ENCODE measurements around the gene ABO.
"Not testable (repeated sequence)": the region's sequence is repeated elsewhere in the genome, so short reads cannot be mapped to it uniquely, and the experiment has no call there.

The ABO gene

DNA sequence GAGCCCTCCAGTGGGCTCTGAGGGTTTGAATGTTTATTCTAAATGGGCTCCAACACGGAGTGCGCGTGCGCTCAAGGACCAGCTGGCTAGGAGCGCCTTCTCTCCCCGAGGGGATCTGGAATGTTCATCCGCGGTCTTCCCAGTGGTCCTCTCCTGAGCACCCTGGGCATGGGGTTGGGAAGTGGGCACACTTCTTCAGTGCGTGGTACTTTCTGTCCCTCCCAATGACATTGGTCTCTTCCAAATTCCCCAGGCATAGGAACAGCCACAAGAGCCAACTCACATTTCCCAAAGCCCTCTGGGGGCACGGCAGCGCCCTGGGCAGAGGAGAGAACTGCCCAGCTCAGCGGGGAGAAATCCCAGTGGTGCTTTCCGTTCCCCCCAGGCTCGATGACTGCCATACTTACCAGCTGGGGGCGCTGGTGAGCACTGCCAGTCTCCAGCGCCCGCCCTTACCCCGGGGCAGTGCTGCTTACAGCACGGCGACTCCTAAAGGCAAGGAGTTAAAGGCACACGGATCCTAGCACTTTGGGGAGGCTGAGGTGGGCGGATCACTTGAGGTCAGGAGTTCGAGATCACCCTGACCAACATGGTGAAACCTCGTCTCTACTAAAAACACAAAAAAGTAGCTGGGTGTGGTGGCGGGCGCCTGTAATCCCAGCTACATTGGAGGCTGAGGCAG lies 36.0 kb downstream of the ABO start:
- peak; percentile 50 for DNase-seq

DNA sequence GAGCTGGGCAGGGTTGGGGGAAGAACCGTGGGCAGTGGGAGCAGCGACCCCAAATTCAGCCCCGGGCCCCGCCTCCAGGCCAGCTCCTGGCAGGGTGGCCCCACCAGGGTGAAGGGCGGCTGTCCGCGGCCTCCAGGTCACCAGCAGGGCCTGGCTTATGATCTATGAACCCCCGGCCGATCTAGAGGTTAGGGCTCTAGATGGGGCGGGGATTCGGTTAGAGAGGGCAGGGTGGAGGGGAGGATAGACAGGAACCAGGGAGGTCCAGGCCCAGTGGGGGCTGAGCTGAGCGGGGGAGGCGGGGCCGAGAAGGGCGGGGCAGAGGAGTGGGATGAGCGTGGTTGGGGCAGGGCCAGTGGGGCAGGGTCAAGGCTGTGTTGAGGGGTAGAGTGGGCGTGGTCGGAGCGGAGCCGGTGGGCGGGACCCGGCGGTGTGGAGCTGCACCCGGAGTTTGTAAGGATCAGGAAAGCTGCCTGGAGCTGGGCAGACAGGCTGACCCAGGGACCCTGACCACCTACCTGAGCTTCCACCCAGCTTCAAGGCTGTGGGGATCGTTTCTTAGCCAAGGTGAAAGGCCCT lies 36.6 kb downstream of the ABO start:
- DNase-seq = peak; percentile 6

DNA sequence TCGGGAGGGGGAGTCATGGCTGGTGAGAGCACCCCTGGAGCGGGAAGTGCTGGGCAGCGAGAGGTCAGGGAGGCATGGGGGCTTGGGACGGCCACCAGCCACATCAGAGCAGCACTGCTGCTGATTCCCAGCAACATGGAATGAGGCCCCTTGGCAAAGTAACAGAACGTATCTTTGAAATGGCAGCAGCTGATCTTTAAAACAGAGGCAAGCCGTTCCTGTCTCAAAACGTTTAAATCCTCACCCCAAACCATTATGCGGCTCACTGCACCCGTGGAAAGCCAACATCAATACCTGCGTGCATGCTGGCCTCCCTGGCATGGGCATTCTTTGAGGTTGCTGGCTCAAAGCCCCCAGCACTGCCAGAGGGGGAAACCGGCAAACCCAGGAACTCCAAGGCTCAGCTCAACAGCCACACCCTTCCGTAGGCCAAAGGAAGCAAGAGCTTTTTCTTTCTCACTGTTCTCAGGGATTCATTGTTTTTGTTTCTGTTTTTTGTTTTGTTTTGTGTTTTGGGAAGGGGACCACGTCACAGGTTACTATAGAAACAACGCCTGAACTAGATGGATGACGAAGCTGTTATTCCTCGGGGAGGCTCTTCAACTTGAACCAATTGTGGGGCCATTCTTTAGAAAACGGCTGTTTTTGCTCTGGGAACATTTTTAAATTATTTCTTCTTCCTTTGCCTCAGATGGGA lies 37.8 kb downstream of the ABO start:
- DNase-seq = no peak

DNA sequence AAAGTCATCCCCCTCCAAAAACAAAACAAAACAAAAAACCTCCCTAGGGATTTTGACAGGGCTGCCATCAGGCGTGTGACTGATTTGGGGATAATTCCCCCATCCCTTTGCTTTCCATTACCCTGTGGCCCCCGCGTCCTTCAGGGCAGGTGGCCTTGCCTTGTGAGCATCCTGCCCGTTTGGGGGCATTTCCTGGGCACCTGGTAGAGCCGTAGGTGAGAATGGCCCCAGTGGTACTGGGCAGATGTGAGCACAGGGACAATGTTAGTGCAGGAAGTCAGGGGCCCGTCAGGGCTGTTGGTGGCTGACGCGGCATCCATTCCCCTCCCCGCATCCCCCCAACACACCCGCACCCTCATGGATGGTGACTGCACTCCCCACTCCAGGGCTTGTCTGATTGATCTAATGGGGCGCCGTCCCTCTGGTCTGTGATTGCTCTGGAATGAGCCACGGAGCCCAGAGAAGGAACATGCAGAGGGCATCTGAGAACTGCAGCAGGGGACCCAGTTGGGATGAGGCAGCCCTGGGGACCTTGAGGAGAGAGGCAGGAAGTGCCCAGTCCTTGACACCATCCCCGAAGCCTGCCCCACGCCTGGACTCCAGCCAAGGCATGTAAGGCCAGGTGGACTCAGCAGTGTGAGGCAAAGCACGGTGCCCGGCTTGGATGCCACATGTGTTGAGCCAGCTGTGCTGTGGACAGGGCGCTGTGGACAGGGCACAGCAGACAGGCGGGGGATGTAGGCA lies 38.5 kb downstream of the ABO start:
- not testable (repeated sequence) for DNase-seq

DNA sequence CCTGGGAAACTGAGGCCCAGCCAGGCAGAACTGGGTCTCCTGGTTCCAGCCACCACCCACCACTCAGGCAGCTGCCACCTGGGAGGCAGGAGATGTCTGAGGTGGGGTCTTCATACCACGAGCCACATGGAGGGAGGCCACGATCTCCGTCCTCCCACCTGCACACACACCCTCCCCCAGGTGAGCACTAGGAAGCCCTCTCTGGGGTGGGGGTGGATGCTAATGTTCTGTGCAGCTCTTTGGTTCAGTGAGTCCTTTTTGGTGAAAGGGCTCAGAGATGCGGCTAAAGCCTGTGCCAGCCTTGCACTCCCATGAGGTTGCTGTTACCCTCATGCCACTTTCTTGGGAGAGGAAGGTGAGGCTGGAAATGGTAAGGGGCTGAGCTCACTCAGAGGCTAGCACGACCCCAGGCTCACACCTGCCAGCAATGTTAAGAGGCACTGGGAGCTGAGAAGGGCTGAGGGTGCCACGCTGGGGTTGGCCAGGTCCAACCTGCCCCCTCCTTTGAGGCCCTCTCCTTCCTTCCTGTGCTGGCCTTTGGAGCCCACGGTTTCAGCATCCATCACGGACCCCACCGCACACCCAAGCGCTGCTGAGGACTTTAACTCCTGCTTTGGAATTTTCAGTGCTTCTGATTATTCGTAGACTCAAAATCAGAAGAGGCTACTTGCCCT lies 39.3 kb downstream of the ABO start:
- DNase-seq = no peak

DNA sequence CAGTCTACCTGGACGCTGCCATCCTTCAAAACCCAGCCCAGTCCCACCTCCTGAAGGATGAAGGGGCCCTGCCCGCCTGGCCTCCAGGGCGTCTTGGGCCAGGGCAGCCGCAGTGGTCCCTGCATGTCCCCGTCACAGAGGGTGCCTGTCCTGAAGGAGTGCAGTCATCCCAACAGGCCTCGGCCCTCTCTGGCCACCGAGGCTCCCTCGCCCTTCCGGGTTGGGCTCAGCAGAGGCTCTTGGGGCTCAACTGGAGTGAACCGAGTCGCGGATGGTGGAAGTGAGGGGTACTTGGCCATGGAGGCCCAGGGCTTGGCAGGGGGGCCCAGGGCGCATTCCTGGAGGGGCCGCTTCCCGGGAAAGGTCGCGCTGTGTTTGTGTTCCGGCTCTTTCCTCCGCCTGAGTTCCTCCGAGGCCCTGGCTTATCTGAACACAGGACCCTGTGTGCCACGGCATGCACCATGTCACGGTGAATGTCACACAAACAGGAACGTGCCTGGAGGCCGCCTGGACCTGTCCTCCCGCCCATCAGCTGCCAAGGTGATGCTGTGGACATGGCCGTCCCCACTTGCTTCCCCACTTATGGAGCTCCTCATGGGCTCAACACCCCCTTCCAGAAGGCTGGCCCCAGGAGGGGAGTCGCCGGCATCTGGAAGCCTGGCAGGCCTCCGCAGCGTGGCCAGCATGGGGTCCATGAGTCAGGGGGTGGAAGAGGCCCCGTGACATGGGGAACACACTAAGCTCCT lies 40.3 kb downstream of the ABO start:
- DNase-seq = no peak

DNA sequence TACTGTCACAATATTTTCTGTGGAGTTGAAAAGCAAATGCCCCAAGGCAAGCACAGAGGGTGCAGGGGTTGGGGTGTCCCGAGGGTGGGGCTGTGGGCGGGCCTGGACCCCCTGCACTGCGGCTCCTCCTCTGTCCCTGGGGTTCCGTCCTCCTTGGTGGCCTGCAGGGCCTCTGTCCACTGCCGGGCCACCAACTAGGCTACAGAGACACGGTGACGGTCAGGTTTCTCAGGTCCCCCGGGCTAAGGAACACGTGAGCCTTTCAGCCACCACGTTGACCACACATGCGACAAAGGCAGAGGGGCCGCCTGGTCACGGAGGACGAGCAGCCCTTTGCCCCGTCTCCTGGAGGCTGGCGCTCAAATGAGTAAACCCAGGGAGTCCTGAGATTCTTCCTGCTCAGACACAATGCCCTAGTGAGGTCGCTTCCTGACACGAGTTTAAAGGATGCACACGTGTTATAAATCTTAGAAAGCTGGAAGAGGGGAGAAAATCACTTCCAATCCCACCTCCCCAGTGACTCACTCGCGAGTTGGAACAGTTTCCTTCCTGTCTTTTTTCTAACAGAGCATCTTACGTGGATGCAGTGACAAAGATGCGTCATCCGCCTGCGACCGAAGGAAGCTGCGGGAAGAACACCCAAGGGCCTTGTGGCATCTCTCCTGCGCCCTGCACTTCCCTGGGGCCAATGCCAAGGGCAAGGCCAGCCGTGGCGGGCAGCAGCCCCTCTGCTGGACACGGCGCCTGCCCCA lies 41.1 kb downstream of the ABO start:
- DNase-seq = no peak

DNA sequence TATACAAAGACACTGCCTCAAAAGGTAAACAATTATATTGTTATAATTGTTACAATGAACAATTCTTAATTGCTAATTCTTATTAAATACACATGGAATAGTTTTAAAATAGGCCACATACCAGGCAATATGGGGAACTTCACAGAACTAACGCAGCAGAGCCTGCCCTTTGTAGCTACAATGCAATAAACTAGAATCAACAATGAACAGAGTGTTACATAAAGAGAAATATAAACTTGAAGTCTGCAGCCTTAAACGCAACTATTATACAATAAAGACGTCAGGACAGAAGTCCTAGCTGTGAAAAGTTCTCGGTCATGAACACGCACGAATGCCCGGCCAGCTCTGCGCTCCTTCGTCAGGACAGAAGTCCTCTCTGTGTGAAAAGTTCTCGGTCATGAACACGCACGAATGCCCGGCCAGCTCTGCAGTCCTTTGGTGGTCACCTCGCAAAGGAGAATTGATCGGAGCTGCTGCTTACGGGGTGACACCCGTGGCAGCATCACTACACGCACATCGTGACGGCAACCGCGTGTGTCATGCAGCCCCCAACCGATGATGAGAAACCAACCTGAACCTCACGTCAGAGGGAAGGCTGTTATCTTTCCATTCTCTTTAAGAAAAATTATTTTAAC lies 43.0 kb downstream of the ABO start:
- DNase-seq = not testable (repeated sequence)

DNA sequence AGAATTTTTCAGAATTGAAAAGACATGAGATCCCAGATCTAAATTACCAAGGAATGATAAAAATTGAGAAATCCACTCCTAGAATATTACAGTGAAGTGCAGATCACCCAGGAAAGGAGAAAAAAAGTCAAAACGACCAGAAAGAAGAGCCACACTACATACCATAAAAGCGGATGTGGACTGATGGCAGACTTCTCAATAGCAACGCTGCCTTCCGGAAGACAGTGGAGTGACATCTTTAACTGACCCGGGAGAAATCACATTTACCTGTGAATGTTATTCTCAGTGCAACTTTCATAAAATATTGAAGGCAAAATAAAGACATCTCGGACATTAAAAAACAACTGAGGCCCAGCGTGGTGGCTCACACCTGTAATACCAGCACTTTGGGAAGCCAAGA lies 44.5 kb downstream of the ABO start:
- not testable (repeated sequence) for DNase-seq

DNA sequence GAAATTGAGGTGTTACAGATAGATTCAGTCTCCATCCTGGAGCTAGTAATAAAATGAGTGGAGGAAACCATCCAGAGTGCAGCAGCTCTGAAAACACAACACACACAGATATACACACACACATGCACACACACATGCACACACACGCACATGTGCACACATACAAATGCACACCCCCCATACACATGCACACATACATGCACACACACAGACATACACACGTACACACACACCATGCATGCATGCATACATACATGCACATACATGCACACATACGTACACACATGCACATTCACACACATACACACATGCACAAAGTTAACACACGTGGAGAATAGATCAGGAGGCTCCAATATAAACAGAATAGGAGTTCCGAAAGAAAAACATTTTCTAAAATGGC lies 44.9 kb downstream of the ABO start:
- DNase-seq = no peak

DNA sequence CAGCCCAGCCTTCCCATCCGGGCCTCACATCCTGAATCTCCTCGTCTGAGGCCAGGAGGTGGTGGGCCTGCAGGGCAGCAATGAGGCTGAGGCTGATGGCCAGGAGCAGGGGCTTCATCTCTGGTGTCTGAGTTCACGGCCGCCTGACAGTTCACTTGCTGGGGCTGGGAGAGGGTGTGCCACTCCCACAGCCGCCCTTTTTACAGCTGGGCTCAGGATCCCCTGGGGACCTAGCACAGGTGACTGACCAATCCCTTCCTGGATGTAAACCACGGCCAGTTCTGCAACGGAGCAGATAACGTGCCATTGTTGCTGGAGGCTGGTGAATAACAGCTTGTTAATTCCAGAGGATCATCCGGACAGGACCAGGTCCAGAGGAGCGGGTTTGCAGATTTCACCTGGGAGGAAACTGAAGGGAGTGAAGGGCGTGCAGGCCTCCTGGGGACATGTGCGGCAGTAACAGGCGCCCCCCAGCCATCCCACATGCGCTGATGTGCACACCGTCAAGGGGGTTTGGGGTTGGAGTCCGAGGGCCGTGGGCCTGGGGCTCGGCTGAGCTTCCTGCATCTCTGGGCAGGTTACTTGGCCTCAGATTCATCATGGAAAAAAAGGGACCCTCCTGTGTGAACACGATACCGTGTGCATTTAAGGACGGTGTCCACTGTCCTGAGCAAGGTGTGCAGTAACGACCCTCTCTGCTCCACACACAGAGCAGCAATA lies 46.4 kb downstream of the ABO start:
- DNase-seq = not testable (repeated sequence)

DNA sequence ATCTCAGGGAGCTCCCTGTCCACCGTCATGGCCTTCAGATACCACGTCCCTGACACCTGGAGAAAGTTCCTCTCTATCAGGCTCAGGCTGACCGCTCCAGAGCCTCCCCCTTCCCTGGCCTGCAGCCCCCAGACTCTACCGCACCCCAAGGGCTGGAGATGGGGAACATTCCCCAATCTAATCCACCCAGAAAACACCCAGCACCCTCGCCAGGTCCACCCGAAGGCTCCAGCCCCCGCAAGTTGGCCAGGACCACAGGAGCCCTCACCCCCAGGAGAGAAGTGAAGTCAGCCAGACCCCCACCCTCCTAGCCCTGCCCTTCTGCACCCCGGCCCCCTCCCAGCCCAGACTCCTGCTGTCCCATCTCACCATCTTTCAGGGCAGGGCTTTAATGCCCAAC lies 47.0 kb downstream of the ABO start:
- DNase-seq = not testable (repeated sequence)

DNA sequence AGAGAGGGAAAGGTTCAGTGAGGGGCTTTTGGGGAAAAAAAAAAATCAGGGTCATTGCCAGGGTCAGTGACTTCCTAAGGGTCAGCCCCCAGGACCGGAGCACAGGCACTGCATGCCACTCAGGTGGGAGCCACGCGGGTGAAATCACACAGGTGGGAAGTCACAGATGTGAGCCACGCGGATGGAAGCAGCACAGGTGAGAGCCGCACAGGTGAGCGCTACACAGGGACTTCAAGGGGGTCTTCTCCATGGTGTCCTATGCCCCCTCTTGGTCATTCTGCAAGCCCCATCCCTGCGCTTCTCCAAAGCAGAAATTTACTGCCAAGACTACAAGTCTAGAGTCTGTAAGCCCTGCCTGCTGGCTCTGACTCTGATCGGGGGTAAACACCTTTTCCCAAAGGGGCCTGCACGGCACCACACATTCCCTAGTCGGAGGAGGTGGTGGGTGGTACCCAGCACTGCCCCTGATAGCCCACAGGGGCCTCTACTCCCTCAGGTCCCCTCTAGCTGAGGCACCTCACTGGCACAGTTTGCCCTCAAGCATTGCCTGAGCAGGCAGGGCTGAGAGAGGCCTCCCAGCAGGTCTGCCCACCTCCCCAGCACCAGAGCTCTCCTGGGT lies 47.6 kb downstream of the ABO start:
- DNase-seq = no peak

DNA sequence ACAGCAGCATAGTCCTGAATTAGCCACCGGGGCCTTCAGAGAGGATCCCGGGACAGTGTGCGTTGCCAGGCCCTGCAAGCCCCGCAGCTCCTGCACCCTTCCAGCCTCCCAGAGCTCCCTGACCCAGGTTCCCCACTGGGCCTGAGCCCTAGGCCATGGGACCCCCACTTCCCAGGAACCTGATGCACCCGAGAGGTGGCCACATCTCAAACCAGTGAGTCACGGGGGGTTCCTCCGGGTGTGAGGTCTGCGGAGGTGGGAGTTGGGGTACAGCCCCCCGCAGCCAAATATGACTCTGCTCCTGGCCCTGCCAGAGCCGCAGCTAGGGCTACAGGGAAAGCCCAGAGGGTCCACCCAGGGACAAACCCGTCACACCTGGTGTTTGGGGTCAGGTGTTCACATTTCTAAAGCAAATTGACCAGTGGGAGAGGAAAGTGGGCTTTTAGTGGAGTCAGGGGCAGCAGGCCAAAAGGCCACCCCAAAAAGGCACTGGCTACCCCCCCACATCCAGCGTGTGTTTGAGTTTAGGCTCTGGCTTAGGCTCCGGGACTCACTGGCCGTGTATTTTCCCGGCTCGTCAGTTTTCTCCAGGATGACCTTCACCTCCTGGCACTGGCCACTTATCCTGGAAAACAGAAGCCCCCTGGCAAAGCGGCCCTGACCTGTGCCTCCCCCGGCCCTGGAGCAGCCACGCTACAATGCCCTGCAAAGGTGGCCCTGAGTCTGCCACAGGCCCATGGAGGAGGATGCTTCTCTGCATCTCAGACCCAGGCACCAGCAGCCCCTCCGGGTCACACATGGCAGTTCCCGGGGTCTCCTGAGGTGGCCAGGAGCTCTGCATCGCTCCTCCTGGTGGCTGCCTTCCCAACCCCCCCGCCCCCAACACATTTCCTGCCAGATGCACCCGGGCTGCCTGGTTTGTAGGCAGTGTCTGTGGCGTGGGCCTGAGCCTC lies 48.5 kb downstream of the ABO start:
- no peak for DNase-seq

DNA sequence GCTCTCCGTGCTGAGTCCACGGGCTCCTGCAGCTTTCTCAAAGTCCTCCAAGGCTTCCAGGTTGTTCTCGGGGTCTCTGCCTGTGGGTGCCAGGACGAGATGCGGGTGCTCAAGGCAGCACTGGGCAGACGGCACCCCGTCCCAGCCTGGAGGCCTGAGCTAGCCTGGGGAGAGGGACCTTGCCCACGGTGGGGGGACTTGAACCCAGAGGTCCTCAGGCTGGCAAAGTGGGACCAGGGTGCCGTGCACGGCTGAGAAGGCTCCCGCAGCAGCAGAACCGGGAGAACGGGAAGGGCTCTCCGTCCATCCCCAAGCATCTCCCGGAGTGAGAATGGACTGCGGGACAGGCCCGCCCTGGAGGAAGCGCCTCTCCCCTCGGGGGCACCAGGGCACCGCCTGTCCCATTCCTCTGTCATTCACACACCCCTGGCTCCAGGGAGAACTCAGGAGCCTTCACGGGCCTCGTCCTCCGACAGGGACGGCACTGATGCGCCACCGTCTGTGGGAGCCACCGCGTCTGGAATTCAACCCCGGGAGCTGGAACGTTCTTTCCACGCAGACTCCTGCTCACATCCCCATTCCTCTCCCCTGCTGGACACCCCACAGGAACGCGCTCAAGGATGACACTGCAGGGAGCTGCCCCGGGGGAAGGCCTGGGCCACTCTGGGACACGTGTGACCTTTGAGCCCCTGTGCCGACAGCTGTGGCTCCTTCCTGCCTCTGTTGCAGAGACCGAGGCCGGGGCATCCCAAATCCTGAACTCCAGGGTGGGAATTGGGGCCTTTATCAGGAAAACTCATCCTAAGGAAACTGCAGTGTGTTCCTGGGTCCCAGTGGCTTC lies 49.6 kb downstream of the ABO start:
- DNase-seq = no peak

DNA sequence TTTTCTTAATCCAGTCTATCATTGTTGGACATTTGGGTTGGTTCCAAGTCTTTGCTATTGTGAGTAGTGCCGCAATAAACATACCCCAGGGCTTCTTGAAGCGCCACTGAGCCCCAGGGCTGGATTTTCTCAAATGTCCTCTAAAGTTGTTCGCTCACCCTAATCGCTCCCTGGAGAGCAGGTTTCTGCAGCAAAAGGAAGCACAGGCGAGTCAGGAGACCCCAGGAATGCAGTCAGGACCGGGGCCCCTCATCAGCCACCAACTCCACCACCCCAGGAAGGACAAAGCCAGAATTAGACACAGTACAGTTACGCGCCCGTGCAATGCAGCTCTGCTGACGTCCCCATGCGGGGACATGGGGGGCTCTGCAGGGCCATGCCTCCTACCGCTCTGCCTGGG lies 50.2 kb downstream of the ABO start:
- DNase-seq = no peak

DNA sequence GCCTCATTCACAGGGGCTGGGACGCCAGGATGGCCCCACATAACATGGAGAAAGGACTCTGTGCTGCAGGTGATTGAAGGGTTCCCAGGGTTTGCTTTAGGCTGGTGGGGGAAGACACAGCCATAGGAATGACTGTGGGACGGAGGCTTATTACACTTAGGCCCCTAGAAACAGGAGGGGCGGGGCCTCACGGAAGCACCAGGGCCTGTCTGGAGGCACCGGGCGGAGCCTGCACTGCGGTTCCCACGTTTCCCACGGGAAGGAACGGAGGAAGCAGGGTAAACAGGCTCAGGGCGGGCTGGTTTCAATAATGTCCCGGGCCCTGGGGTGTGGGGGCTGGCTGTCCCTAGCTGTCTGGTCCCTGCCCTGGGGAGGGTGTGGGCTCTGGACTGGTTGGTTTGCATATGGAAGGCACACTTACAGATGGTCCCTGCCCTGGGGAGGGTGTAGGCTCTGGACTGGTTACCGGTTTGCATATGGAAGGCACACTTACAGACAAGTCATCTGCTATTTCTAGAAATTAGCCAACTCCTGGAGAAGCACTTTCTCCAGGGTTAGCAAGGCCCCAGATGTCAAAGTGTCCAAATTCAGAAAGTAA lies 51.7 kb downstream of the ABO start:
- not testable (repeated sequence) for DNase-seq
